H9 (cell line): Measurements from ENCODE around the gene SLC34A2. TPM values are rescaled to one million over a fixed set of nuclear protein-coding genes. Genes with fewer than 3 reads are reported as not detected.

Experiments used
- DNase-seq: peaks from one replicate; pipeline ENCODE4 v3.0.0-alpha.2; 2017
- H2AFZ ChIP-seq: one replicate; pipeline ENCODE4 v1.6.1; 2013; ENCODE audit warnings: mild to moderate bottlenecking, low read length, control low read depth, moderate library complexity
- H2AK5ac ChIP-seq: 2 replicates; pipeline ENCODE4 v1.6.1; 2013; ENCODE audit warnings: low read length, control low read depth, mixed read lengths; ENCODE audit not compliant: insufficient read length
- H2BK120ac ChIP-seq: one replicate; pipeline ENCODE4 v1.6.1; 2013; ENCODE audit warnings: low read depth, mild to moderate bottlenecking, low read length, control low read depth, inconsistent platforms; ENCODE audit not compliant: poor library complexity, severe bottlenecking
- H2BK12ac ChIP-seq: 2 replicates; pipeline ENCODE4 v1.6.1; 2013; ENCODE audit warnings: low read length, control low read depth, mixed read lengths, low read depth; ENCODE audit not compliant: insufficient read length
- H2BK15ac ChIP-seq: 2 replicates; pipeline ENCODE4 v1.6.1; 2013; ENCODE audit warnings: low read depth, low read length, control low read depth
- H2BK20ac ChIP-seq: one replicate; pipeline ENCODE4 v1.6.1; 2013; ENCODE audit warnings: low read depth, mild to moderate bottlenecking, low read length, control low read depth, inconsistent platforms; ENCODE audit not compliant: poor library complexity, severe bottlenecking
- H2BK5ac ChIP-seq: 2 replicates; pipeline ENCODE4 v1.6.1; 2013; ENCODE audit warnings: low read length, control low read depth, mixed read lengths; ENCODE audit not compliant: insufficient read length
- H3K14ac ChIP-seq: 2 replicates; pipeline ENCODE4 v1.6.1; 2013; ENCODE audit warnings: low read length, control low read depth; ENCODE audit not compliant: insufficient read depth
- H3K18ac ChIP-seq: 2 replicates; pipeline ENCODE4 v1.6.1; 2013; ENCODE audit warnings: low read depth, mild to moderate bottlenecking, mixed read lengths, low read length, control low read depth; ENCODE audit not compliant: insufficient read length
- H3K23ac ChIP-seq: 2 replicates; pipeline ENCODE4 v1.6.1; 2013; ENCODE audit warnings: low read length, control low read depth, mixed read lengths, low read depth; ENCODE audit not compliant: insufficient read length
- H3K23me2 ChIP-seq: 2 replicates; pipeline ENCODE4 v1.6.1; 2013; ENCODE audit warnings: low read depth, mild to moderate bottlenecking, mixed read lengths, low read length, control low read depth; ENCODE audit not compliant: insufficient read length, poor library complexity, severe bottlenecking
- H3K27ac ChIP-seq: 2 replicates; pipeline ENCODE4 v1.5.1; 2013; ENCODE audit warnings: low read length, control low read depth, mixed read lengths, low read depth; ENCODE audit not compliant: insufficient read length
- H3K27me3 ChIP-seq: 2 replicates; pipeline ENCODE4 v1.6.1; 2013; ENCODE audit warnings: low read length, control low read depth, inconsistent platforms; ENCODE audit not compliant: insufficient read depth
- H3K4ac ChIP-seq: 2 replicates; pipeline ENCODE4 v1.6.1; 2013; ENCODE audit warnings: low read depth, mild to moderate bottlenecking, control low read depth, inconsistent platforms, low read length, moderate library complexity
- H3K4me1 ChIP-seq: 2 replicates; pipeline ENCODE4 v1.6.1; 2013; ENCODE audit warnings: low read length, control low read depth, inconsistent platforms; ENCODE audit not compliant: insufficient read depth
- H3K4me2 ChIP-seq: 2 replicates; pipeline ENCODE4 v1.6.1; 2013; ENCODE audit warnings: low read length, control low read depth, mixed read lengths; ENCODE audit not compliant: insufficient read length, insufficient read depth
- H3K56ac ChIP-seq: 2 replicates; pipeline ENCODE4 v1.6.1; 2013; ENCODE audit warnings: low read depth, mild to moderate bottlenecking, mixed read lengths, low read length, control low read depth; ENCODE audit not compliant: insufficient read length
- H3K79me1 ChIP-seq: 2 replicates; pipeline ENCODE4 v1.6.1; 2013; ENCODE audit warnings: low read depth, mild to moderate bottlenecking, moderate library complexity, low read length, control low read depth, inconsistent platforms; ENCODE audit not compliant: insufficient read depth, poor library complexity, severe bottlenecking
- H3K79me2 ChIP-seq: 2 replicates; pipeline ENCODE4 v1.6.1; 2013; ENCODE audit warnings: low read length, control low read depth, inconsistent platforms; ENCODE audit not compliant: insufficient read depth
- H3K9ac ChIP-seq: 2 replicates; pipeline ENCODE4 v1.6.1; 2013; ENCODE audit warnings: low read length, control low read depth, mixed read lengths; ENCODE audit not compliant: insufficient read length; ENCODE audit errors: extremely low read depth
- H3K9me3 ChIP-seq: one replicate; pipeline ENCODE4 v1.6.1; 2013; ENCODE audit warnings: low read depth, low read length, inconsistent platforms; ENCODE audit not compliant: control insufficient read depth
- H3T11ph ChIP-seq: one replicate; pipeline ENCODE4 v1.6.1; 2013; ENCODE audit warnings: mild to moderate bottlenecking, low read length, control low read depth, inconsistent platforms
- H4K20me1 ChIP-seq: one replicate; pipeline ENCODE4 v1.6.1; 2013; ENCODE audit not compliant: control insufficient read depth, insufficient read length, insufficient read depth
- H4K5ac ChIP-seq: 2 replicates; pipeline ENCODE4 v1.6.1; 2013; ENCODE audit warnings: low read depth, mild to moderate bottlenecking, mixed read lengths, low read length, control low read depth; ENCODE audit not compliant: insufficient read length
- H4K8ac ChIP-seq: replicated peaks from 2 replicates; pipeline ENCODE4 v1.6.1; 2013; ENCODE audit warnings: low read length, control low read depth, mixed read lengths, low read depth; ENCODE audit not compliant: insufficient read length
- H4K91ac ChIP-seq: 2 replicates; pipeline ENCODE4 v1.6.1; 2013; ENCODE audit warnings: low read depth, mild to moderate bottlenecking, moderate library complexity, mixed read lengths, low read length, control low read depth; ENCODE audit not compliant: insufficient read length
- H3K27ac Mint-ChIP-seq, 3 experiments: 2 replicates in 2 of 3; 3 replicates in 1 of 3; pipeline ENCODE4 v1.8.0; 2020 to 2021; ENCODE audit warnings: mixed read lengths in 3 of 3, mild to moderate bottlenecking in 1 of 3, moderate library complexity in 1 of 3
- H3K27me3 Mint-ChIP-seq: 2 replicates; pipeline ENCODE4 v1.8.0; 2021; ENCODE audit warnings: low read depth, mild to moderate bottlenecking, moderate library complexity, mixed read lengths
- H3K36me3 Mint-ChIP-seq, 3 experiments: 2 replicates in 2 of 3; 3 replicates in 1 of 3; pipeline ENCODE4 v1.8.0; 2020 to 2021; ENCODE audit warnings: low read depth in 3 of 3, mixed read lengths in 3 of 3; ENCODE audit not compliant: insufficient read depth in 1 of 3
- H3K4me1 Mint-ChIP-seq, 2 experiments: 2 replicates each; pipeline ENCODE4 v1.8.0; 2020; ENCODE audit warnings: mixed read lengths in 2 of 2
- H3K4me3 Mint-ChIP-seq, 2 experiments: 2 replicates in 1 of 2; 3 replicates in 1 of 2; pipeline ENCODE4 v1.8.0; 2020 to 2021; ENCODE audit warnings: mild to moderate bottlenecking in 2 of 2, mixed read lengths in 2 of 2, moderate library complexity in 1 of 2
- H3K9me3 Mint-ChIP-seq, 2 experiments: 2 replicates in 1 of 2; 3 replicates in 1 of 2; pipeline ENCODE4 v1.8.0; 2020; ENCODE audit warnings: mild to moderate bottlenecking in 2 of 2, mixed read lengths in 2 of 2, moderate library complexity in 1 of 2
- CTCF ChIP-seq: fragments of 200-600 bp; sonication (generic); conservative IDR thresholded peaks from 3 replicates; pipeline ENCODE4 v1.8.0; 2021; ENCODE audit warnings: antibody characterized with exemption, mild to moderate bottlenecking
- WGBS: extraction: QIAGEN DNeasy Blood & Tissue Kit; methylation state at CpG from one replicate; pipeline ENCODE4 v1.1.7; 2013; ENCODE audit warnings: missing lambda C conversion rate, low lambda C conversion rate, mixed read lengths; ENCODE audit not compliant: insufficient read length; ENCODE audit errors: extremely low coverage; 5-methylcytosine and 5-hydroxymethylcytosine counted together
- total RNA-seq: library from RNA; stranded (reverse); gene quantifications from 2 replicates; pipeline ENCODE4 v1.2.1, GENCODE V29; 2021

SLC34A2 gene
- total RNA-seq, 1 experiment from 2014 or later, result 0.57 TPM

GRCh38 chr4:25637581-25638220, 17.9 kb upstream of the SLC34A2 start:
- no peak overlapping the region for H3K56ac ChIP-seq
- no peaks in the 10 kb centered on the region for H3K23me2 ChIP-seq
- no peak overlapping the region for H2AFZ ChIP-seq
- no peak overlapping the region for H2BK12ac ChIP-seq
- H2BK20ac ChIP-seq, result no peak overlapping the region
- H2AK5ac ChIP-seq, result no peak overlapping the region
- no peaks in the 10 kb centered on the region; the same call in 1 of the 2 replicates for H3K4me1 ChIP-seq
- Mint-ChIP-seq H3K4me1 (no peaks in the 10 kb centered on the region; a peak in 1 of 4 replicates), H3K27me3 (peaks cover 4% of the 10 kb centered on the region), H3K27ac (no peak overlapping the region), H3K36me3 (peaks cover 0 to 1% (median 0%) of the 10 kb centered on the region in 3 experiments; a peak in 1 of 7 replicates), H3K4me3 (no peak overlapping the region), H3K9me3 (no peaks in the 10 kb centered on the region)
- no peaks in the 10 kb centered on the region for H3K79me2 ChIP-seq
- H3K79me1 ChIP-seq, result no peaks in the 10 kb centered on the region
- no peak overlapping the region for H3K9ac ChIP-seq
- H3K27ac ChIP-seq, result no peak overlapping the region
- no CpG with 5 or more reads among the region's 10 CpGs for WGBS
- H3K4me2 ChIP-seq, result no peak overlapping the region
- H2BK15ac ChIP-seq, result no peak overlapping the region
- H3K4ac ChIP-seq, result no peak overlapping the region
- no peak overlapping the region for H3K14ac ChIP-seq
- no peaks in the 10 kb centered on the region for H3K9me3 ChIP-seq
- H4K91ac ChIP-seq, result no peak overlapping the region
- no peak overlapping the region for H3K23ac ChIP-seq
- no peak for DNase-seq
- no peaks in the 10 kb centered on the region for H3K27me3 ChIP-seq
- no peak overlapping the region for H2BK5ac ChIP-seq
- H3T11ph ChIP-seq, result no peak overlapping the region
- H4K5ac ChIP-seq, result no peak overlapping the region
- peak overlapping the region; percentile 20 for H4K8ac ChIP-seq
- no peaks in the 10 kb centered on the region for H4K20me1 ChIP-seq
- H3K18ac ChIP-seq, result no peak overlapping the region
- H2BK120ac ChIP-seq, result no peak overlapping the region
- TF ChIP-seq CTCF, result no peak
